ENCODE results near the gene RETREG1. TPM values are rescaled to one million over a fixed set of nuclear protein-coding genes. Genes with fewer than 3 reads are reported as not detected.

RETREG1 gene
- total and polyA plus RNA-seq, 2 of the 13 experiments (the other 11 are each of a cell fraction or from before 2014, with no cell fraction given), result 0.07 TPM; not detected in 1

- no peak for TF ChIP-seq ZNF180 (CRISPR knock-in tag; IDR thresholded peaks at IDR 0.05; ENCODE audit: borderline replicate concordance, low read depth)
- TF ChIP-seq KAT8 (CRISPR knock-in tag; IDR thresholded peaks at IDR 0.05), result no peak
- no peak for TF ChIP-seq HOXA5 (CRISPR knock-in tag; IDR thresholded peaks at IDR 0.05)
- no peak for TF ChIP-seq JDP2 (CRISPR knock-in tag; IDR thresholded peaks at IDR 0.05; ENCODE audit: borderline replicate concordance)
- TF ChIP-seq ZBTB7B (CRISPR knock-in tag; IDR thresholded peaks at IDR 0.05), result no peak
- no peak for TF ChIP-seq FOXO1 (CRISPR knock-in tag; IDR thresholded peaks at IDR 0.05)
- TF ChIP-seq GLMP (CRISPR knock-in tag; IDR thresholded peaks at IDR 0.05; ENCODE audit: borderline replicate concordance), result no peak
- TF ChIP-seq NR1H2 (CRISPR knock-in tag; IDR thresholded peaks at IDR 0.05; ENCODE audit: borderline replicate concordance, low read depth), result no peak
- TF ChIP-seq HDAC2 (CRISPR knock-in tag; IDR thresholded peaks at IDR 0.05), result no peak
- TF ChIP-seq HCFC1 (IDR thresholded peaks at IDR 0.05; ENCODE audit: low read depth, low read length), result no peak
- no peak for TF ChIP-seq HINFP (CRISPR knock-in tag; IDR thresholded peaks at IDR 0.05; ENCODE audit: low read depth)
- TF ChIP-seq NFE2L1 (CRISPR knock-in tag; IDR thresholded peaks at IDR 0.05; ENCODE audit: borderline replicate concordance), result no peak
- TF ChIP-seq ZNF234 (CRISPR knock-in tag; conservative IDR thresholded peaks at IDR 0.05), result no peak
- TF ChIP-seq ZMAT5 (CRISPR knock-in tag; IDR thresholded peaks at IDR 0.05; ENCODE audit: borderline replicate concordance, low read depth), result no peak
- TF ChIP-seq, protein P1, sequence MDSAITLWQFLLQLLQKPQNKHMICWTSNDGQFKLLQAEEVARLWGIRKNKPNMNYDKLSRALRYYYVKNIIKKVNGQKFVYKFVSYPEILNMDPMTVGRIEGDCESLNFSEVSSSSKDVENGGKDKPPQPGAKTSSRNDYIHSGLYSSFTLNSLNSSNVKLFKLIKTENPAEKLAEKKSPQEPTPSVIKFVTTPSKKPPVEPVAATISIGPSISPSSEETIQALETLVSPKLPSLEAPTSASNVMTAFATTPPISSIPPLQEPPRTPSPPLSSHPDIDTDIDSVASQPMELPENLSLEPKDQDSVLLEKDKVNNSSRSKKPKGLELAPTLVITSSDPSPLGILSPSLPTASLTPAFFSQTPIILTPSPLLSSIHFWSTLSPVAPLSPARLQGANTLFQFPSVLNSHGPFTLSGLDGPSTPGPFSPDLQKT (CRISPR knock-in tag; IDR thresholded peaks at IDR 0.05; ENCODE audit: borderline replicate concordance), result no peak
Measured at GRCh38 chr5:16461782-16462181, 155.0 kb downstream of the RETREG1 start (continued).

Data from HepG2 (cell line).